GM21529 (cell line): Measurements from ENCODE around the gene CD19.
"Not testable (repeated sequence)": the region's sequence is repeated elsewhere in the genome, so short reads cannot be mapped to it uniquely, and the experiment has no call there.

Experiments
- ATAC-seq: cut with Tn5 transposase; IDR thresholded peaks from one replicate; pipeline ENCODE4 v1.9.1; 2021; ENCODE audit not compliant: unreplicated experiment

The CD19 gene

GRCh38 chr16:28905800-28906372, 25.9 kb upstream of the CD19 start:
- no peak for ATAC-seq

- no peak for ATAC-seq
Observed at GRCh38 chr16:28910086-28911031, 21.4 kb upstream of the CD19 start.

- no peak for ATAC-seq
Observed at GRCh38 chr16:28912558-28912957, 19.2 kb upstream of the CD19 start.

- no peak for ATAC-seq
Observed at GRCh38 chr16:28913946-28914724, 17.6 kb upstream of the CD19 start.

GRCh38 chr16:28915181-28915580, 16.6 kb upstream of the CD19 start:
- ATAC-seq: no peak

- no peak for ATAC-seq
Observed at GRCh38 chr16:28917095-28917494, 14.7 kb upstream of the CD19 start.

- no peak for ATAC-seq
Observed at GRCh38 chr16:28918698-28919097, 13.1 kb upstream of the CD19 start.

- ATAC-seq: no peak
Observed at GRCh38 chr16:28923231-28923587, 8.6 kb upstream of the CD19 start.

GRCh38 chr16:28923652-28924398, 7.9 kb upstream of the CD19 start:
- peak; percentile 62 for ATAC-seq

GRCh38 chr16:28924399-28924761, 7.4 kb upstream of the CD19 start:
- ATAC-seq: no peak

- peak; percentile 53 for ATAC-seq
Observed at GRCh38 chr16:28924762-28925385, 6.9 kb upstream of the CD19 start, which contains the start of gene RABEP2. TSS of gene RABEP2 (minus strand) at chr16:28925238. CDS start at chr16:28925163, 75 bp downstream.

- ATAC-seq: peak; percentile 30
Observed at GRCh38 chr16:28925386-28926228, 6.2 kb upstream of the CD19 start.

- ATAC-seq: not testable (repeated sequence)
Observed at GRCh38 chr16:28926284-28926683, 5.5 kb upstream of the CD19 start.

- no peak for ATAC-seq
Observed at GRCh38 chr16:28927815-28928214, 4.0 kb upstream of the CD19 start.

GRCh38 chr16:28930203-28930602, 1.6 kb upstream of the CD19 start:
- ATAC-seq: no peak

GRCh38 chr16:28930652-28931051, 1.1 kb upstream of the CD19 start:
- no peak for ATAC-seq

- no peak for ATAC-seq
Observed at GRCh38 chr16:28932339-28933141, 769 bp downstream of the CD19 start.

GRCh38 chr16:28933171-28933570, 1.4 kb downstream of the CD19 start:
- no peak for ATAC-seq

GRCh38 chr16:28935346-28935745, 3.6 kb downstream of the CD19 start:
- ATAC-seq: no peak
